GM18951 (cell line): ENCODE results near the gene RALGAPB.

Experiments
- POLR2A ChIP-seq: IDR thresholded peaks from 4 replicates; pipeline ENCODE4 v1.6.1; 2011; ENCODE audit warnings: mild to moderate bottlenecking; ENCODE audit not compliant: insufficient read length, insufficient read depth; ENCODE audit errors: extremely low read depth
- in situ Hi-C: fragments of 300-500 bp; cut with MboI; formaldehyde crosslinking; loops from one replicate; pipeline ENCODE4 v1.12.0; 2022; ENCODE audit warnings: low sequenced_read_pairs, mixed read lengths, inconsistent platforms; ENCODE audit not compliant: unreplicated experiment

The RALGAPB gene

DNA sequence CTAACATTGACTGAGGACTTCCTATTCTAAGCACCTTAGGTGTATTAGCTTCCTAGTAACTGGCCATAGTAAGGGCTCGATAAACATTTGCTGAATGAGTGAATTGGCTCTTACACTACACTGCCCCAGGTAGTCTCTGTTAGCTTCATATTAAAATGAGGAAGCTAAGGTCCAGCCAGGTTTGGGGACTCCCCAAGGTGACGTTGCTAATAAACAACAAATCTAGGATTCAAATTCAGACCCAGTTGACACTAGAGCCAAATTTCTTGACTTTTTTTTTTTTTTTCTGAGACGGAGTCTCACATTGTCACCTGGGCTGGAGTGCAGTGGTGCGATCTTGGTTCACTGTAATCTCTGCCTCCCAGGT lies 145.2 kb downstream of the RALGAPB start:
- in situ Hi-C loops: no loop called here
- TF ChIP-seq POLR2A: no peak

GRCh38 chr20:38620441-38620840 lies 147.8 kb downstream of the RALGAPB start:
- in situ Hi-C loops: no loop called here
- TF ChIP-seq POLR2A: no peak

GRCh38 chr20:38623061-38623460 lies 150.4 kb downstream of the RALGAPB start:
- in situ Hi-C loops: no loop called here
- TF ChIP-seq POLR2A: no peak

DNA sequence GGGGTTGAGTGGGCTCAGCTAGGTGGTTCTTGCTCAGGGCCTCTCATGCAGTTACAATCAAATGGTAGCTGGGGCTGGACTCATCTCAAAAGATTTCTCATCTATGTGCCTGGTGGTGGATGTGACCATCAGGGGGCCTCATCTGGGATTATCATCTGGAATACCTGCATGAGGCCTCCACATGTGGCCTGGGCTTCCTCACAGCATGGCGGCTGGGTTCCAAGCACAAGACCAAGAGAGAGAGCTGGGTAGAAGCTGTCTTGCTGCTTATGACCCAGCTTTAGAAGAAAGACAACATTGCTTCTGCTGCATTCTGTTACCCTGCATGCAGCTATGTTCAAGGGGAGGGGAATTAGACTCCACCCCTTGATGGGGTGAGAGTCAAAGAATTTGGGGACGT lies 151.4 kb downstream of the RALGAPB start:
- TF ChIP-seq POLR2A: no peak
- in situ Hi-C loops: no loop called here

GRCh38 chr20:38625896-38626295 lies 153.3 kb downstream of the RALGAPB start:
- in situ Hi-C loops: no loop called here
- no peak for TF ChIP-seq POLR2A

DNA sequence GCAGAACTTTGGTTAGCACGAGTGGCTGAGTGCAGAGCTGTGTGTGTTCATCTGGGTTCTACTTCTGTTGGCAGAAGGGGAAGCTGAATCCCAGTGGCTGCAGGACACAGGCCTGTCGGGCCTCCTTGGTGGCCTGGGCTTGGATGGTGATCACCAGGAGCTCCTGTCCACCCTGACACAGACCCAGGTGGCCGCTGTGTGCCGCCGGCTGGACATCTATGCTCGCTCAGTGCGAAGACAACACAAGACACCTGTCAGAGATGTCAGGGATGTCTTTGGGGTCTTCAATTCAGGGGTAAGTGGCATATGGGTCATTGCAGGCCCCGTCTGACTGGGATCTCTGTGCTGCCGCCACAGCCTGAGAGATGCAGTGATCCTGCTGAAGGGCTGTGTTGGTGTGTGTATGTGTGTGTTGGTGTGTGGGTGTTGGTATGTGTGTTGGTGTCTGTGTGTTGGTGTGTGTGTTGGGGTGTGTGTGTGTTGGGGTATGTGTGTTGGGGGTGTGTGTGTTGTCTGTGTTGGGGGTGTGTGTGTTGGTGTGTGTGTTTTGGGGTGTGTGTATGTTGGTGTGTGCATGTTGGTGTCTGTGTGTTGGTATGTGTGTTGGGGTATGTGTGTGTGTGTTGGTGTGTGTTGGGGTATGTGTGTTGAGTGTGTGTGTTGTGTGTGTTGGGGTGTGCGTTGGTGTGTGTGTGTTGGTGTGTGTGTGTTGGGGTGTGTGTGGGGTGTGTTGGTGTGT lies 154.4 kb downstream of the RALGAPB start:
- no peak for TF ChIP-seq POLR2A

More for the DNA sequence above, 154.4 kb downstream of the RALGAPB start:
- in situ Hi-C loops: no loop called here
